OCI-LY7 (cell line): ENCODE results near the gene TXNDC12.
"Not testable (repeated sequence)": the region's sequence is repeated elsewhere in the genome, so short reads cannot be mapped to it uniquely, and the experiment has no call there.

ENCODE experiments used
- EZH2phosphoT487 ChIP-seq: fragments of 200-600 bp; sonication (generic); IDR thresholded peaks from 2 replicates; pipeline ENCODE4 v1.6.1; 2018; ENCODE audit warnings: low read depth, borderline replicate concordance, mild to moderate bottlenecking, mixed run types, antibody characterized with exemption, low read length, moderate library complexity, mixed read lengths
- TF ChIP-seq, protein P1 (sequence below): fragments of 200-600 bp; sonication (generic); conservative IDR thresholded peaks from 2 replicates; pipeline ENCODE4 v1.5.1; 2014; ENCODE audit warnings: mild to moderate bottlenecking, antibody characterized with exemption, low read length, moderate library complexity, mixed read lengths

DNA sequence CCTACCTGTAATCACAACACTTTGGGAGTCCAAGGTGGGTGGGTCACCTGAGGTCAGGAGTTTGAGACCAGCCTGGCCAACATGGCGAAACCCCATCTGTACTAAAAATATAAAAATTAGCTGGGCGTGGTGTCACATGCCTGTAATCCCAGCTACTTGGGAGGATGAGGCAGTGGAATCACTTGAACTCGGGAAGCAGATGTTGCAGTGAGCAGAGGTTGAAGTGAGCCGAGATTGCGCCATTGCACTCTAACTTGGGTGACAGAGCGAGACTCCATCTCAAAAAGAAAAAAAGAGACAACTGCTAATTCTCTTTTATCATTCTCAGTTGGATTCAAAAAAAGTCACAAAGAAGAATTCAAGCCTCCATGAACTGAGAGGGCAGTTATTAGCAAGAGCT is 22.3 kb upstream of the TXNDC12 start:
- TF ChIP-seq, protein P1, sequence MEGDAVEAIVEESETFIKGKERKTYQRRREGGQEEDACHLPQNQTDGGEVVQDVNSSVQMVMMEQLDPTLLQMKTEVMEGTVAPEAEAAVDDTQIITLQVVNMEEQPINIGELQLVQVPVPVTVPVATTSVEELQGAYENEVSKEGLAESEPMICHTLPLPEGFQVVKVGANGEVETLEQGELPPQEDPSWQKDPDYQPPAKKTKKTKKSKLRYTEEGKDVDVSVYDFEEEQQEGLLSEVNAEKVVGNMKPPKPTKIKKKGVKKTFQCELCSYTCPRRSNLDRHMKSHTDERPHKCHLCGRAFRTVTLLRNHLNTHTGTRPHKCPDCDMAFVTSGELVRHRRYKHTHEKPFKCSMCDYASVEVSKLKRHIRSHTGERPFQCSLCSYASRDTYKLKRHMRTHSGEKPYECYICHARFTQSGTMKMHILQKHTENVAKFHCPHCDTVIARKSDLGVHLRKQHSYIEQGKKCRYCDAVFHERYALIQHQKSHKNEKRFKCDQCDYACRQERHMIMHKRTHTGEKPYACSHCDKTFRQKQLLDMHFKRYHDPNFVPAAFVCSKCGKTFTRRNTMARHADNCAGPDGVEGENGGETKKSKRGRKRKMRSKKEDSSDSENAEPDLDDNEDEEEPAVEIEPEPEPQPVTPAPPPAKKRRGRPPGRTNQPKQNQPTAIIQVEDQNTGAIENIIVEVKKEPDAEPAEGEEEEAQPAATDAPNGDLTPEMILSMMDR = not testable (repeated sequence)
- TF ChIP-seq EZH2phosphoT487 = not testable (repeated sequence)
